Suprapubic skin (tissue), 3 donors: ENCODE measurements around the gene NOTCH4.

Experiments
- EP300 ChIP-seq: sonication (generic); formaldehyde crosslinking; IDR thresholded peaks from one replicate; pipeline ENCODE4 v1.6.1; 2017; ENCODE audit warnings: antibody characterized with exemption
- POLR2A ChIP-seq, 2 donors: fragments of 450-650 bp; IDR thresholded peaks; one replicate each; pipeline ENCODE4 v1.6.1; 2017; ENCODE audit warnings: antibody characterized with exemption in 2 of 2, mild to moderate bottlenecking in 2 of 2, moderate library complexity in 2 of 2
- TF ChIP-seq, protein P1 (sequence below), 2 donors: fragments of 200-600 bp in 1 of 2; fragments of 450-650 bp in 1 of 2; sonication (generic) in 1 of 2; IDR thresholded peaks; one replicate each; pipeline ENCODE4 v1.5.1; 2016 to 2019; ENCODE audit warnings: antibody characterized with exemption in 2 of 2, mild to moderate bottlenecking in 1 of 2, moderate library complexity in 1 of 2

GRCh38 chr6:32247401-32247800 lies 23.5 kb upstream of the NOTCH4 start:
- TF ChIP-seq POLR2A (IDR thresholded peaks at IDR 0.05) (no peak), EP300 (no peak)
- TF ChIP-seq, protein P1, sequence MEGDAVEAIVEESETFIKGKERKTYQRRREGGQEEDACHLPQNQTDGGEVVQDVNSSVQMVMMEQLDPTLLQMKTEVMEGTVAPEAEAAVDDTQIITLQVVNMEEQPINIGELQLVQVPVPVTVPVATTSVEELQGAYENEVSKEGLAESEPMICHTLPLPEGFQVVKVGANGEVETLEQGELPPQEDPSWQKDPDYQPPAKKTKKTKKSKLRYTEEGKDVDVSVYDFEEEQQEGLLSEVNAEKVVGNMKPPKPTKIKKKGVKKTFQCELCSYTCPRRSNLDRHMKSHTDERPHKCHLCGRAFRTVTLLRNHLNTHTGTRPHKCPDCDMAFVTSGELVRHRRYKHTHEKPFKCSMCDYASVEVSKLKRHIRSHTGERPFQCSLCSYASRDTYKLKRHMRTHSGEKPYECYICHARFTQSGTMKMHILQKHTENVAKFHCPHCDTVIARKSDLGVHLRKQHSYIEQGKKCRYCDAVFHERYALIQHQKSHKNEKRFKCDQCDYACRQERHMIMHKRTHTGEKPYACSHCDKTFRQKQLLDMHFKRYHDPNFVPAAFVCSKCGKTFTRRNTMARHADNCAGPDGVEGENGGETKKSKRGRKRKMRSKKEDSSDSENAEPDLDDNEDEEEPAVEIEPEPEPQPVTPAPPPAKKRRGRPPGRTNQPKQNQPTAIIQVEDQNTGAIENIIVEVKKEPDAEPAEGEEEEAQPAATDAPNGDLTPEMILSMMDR (IDR thresholded peaks at IDR 0.05), result no peak
